GM12874 (cell line): ENCODE results near the gene KCNH8.

Experiments
- TF ChIP-seq, protein P1 (sequence below): IDR thresholded peaks from 2 replicates; pipeline ENCODE4 v1.5.1; 2011; ENCODE audit warnings: low read depth, mild to moderate bottlenecking, control low read depth, low read length, moderate library complexity; ENCODE audit not compliant: insufficient read depth

Gene KCNH8

DNA sequence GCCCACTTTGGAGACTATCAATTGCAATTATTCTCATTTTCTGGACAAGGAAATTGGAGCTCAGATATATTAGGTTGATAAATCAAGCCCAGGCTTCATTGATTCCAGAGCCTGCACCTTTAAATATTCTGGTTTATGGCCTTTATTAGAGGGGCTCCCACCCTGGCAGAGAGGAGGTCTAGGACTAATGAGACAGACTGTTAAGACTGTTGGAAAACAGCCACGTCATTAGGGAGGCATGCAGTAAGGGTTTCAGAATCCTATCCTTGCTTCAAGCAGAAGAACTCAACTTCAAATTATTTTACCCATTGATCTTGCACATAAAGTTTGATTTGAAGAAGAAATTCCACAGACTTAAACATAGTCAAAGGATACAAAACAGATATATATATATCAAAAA, 33.8 kb upstream of the KCNH8 start:
- TF ChIP-seq, protein P1, sequence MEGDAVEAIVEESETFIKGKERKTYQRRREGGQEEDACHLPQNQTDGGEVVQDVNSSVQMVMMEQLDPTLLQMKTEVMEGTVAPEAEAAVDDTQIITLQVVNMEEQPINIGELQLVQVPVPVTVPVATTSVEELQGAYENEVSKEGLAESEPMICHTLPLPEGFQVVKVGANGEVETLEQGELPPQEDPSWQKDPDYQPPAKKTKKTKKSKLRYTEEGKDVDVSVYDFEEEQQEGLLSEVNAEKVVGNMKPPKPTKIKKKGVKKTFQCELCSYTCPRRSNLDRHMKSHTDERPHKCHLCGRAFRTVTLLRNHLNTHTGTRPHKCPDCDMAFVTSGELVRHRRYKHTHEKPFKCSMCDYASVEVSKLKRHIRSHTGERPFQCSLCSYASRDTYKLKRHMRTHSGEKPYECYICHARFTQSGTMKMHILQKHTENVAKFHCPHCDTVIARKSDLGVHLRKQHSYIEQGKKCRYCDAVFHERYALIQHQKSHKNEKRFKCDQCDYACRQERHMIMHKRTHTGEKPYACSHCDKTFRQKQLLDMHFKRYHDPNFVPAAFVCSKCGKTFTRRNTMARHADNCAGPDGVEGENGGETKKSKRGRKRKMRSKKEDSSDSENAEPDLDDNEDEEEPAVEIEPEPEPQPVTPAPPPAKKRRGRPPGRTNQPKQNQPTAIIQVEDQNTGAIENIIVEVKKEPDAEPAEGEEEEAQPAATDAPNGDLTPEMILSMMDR = no peak

DNA sequence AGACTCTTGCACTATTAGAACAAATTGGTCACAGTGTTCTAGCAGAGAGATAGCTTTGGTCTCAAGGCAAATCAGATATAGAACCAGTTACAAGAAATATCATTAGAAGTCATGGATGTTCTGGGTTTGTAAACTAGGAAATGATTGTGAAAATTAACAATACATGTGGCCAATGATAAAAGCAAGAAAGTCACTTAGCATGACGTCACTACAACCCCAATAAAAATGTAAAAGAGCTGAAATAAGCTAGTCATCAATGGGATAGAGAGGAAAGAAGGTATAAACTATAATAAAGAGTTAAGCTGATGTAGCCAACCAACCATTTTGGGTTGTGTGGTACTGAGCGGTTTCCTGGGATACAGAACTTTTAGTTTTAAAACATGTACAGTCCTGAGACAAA, 32.1 kb upstream of the KCNH8 start:
- TF ChIP-seq, protein P1 = no peak

DNA sequence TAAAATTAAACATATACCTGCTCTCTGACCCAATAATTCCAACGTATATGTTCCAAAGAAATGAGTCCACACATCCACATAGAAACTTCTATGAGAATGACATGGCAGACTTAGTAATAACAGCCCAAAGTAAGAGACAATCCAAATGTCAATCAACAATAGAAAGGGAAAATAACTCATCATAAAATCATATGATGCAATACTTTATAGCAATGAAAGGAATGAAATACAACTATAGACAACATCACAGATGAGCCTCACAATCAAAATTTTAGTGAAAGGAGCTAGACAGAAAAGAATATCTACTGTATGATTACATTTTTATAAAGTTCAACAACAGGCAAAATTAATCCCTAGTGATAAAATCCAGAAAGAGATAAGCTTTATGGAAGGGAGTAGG, 23.6 kb upstream of the KCNH8 start:
- TF ChIP-seq, protein P1 = no peak

DNA sequence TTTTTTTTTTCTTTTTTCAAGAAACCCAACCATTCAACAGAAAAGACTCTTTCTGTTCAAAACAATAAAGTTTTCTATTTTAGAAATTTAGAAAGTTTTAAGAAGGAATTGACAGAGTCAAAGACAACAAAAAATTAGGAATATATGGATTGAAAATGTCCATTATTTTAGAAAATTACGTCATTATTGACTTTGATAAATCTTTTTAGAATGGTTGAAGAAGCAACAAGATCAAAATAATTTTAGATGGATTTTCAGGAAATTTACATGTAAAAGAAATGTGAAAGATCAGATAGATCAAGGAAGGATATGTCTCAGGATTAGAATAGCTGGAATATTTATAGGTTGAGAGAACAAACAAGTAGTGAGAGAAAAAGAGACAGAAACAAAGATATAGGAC, 8.4 kb upstream of the KCNH8 start:
- TF ChIP-seq, protein P1 = no peak

DNA sequence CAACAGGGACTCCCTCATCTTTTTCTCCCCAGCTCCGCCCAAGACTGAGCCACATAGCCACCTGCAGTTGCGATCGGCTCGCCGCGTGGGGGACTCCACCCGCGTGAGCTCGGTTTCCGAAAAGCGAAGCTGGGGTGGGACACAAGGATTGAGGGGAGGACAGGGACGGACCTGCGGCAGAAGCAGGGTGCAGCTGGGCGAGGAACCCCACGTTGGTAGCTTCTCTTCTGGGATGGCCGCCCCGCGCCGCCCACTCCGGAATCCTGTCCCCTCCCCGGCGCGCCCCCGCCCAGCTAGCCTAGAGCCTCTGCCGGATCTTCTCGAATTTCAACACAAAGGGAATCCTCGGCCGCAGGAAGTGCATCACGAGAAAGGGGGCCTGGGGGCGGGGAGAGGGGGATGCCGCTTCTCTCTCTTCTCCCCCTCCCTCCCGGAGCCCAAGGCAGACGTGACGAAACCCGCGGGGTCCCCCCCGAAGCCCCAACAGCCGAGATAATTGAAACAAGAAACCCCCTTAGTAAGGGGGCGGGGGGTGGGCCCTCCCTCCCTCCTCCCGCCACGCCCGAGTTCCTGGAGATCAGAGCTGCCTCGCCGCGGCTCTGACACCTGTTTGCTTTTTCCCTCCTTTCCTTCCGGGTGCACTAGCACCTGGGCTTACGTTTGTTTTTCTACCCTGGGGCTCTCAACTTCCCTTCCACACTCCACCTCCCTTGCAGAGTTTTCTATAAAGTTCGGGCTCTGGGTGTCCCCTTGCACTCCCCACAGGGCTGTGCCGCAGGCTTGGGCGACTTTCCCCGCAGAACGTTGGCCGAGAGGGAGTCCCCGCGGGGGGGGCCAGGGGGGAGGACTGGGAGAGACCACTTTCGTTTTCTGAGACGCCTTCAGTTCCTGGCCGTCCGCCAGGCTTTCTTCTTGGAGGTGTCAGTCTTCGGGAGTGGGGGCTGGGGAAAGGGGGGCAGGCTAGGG, 1.3 kb upstream of the KCNH8 start:
- TF ChIP-seq, protein P1 = peak; percentile 56

DNA sequence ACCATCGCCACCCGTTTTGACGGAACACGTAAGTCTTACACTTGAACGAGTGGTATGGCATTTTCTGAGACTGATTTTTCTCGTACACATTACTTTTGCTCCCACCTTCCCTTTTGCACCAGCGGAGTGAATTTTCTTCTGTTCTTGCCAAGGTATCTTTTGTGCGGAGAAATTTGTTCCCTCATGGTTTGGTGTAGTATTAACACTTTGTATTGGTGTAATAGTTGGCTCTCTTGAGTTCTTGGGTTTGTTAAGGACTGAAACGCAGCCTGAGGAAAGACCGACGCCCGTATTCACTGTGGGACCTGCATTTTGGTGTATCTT, 420 bp downstream of the KCNH8 start:
- TF ChIP-seq, protein P1 = no peak

DNA sequence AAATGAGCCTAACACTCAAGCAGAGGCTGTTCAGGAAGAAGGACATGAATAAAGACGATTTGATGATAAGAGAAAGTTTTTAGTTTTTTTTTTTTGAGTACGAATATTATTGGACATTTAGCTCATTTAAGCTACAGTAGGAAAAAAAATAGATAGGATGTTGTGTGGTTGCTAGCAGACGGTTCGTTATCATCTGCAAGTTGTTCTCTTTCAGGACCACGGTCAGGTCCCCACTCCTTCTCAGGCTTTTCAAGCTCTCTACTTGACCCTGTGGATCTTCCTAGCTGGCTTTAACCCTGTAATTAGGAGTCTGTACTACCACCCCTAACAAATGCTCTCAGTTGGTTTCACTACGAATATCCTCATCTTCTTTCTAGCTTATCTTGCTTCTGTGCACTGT, 1.1 kb downstream of the KCNH8 start:
- TF ChIP-seq, protein P1 = no peak

DNA sequence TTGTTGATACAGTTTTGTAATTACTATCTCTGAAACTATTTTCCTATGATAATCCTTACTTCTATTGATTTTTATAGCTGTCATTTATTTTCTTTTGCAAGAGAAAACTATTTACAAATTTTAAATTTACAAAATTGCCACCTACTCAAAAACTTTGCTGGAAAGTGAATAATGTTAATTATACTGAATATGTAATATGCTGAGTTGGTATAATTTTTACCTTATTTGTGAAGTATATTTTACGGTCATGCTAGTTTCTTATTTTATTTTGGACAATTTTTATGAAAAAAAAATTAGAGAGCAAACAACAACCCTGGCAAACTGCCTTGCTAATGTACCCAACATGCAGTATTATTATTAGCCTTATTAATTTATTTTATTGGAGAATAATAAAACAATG, 2.9 kb downstream of the KCNH8 start:
- TF ChIP-seq, protein P1 = no peak
